ENCODE results near the gene RXFP4.

DNA sequence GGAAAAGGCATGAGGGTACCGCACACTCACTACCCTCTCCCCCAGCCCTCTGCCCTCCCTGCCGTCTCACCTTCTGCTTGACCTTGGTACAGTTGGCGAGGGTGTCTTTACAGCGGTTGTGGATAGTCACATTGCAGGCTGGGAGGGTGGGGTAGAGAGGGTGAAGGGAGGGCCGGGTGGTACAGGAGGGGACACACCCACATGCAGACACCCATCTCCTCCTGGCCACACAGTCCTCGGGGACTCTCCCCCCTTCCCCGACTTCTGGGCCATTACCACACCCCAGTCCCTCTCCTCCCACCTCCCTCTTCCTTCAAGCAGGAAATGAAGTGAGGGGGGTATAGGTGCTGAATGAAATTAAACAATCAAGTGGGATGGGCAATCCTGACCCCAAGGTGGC lies 25.3 kb downstream of the RXFP4 start:
- TF ChIP-seq EZH2 (IDR thresholded peaks at IDR 0.05; ENCODE audit: borderline replicate concordance, insufficient read depth, low read depth, low read length, poor library complexity, severe bottlenecking): no peak
- TF ChIP-seq, protein P1, sequence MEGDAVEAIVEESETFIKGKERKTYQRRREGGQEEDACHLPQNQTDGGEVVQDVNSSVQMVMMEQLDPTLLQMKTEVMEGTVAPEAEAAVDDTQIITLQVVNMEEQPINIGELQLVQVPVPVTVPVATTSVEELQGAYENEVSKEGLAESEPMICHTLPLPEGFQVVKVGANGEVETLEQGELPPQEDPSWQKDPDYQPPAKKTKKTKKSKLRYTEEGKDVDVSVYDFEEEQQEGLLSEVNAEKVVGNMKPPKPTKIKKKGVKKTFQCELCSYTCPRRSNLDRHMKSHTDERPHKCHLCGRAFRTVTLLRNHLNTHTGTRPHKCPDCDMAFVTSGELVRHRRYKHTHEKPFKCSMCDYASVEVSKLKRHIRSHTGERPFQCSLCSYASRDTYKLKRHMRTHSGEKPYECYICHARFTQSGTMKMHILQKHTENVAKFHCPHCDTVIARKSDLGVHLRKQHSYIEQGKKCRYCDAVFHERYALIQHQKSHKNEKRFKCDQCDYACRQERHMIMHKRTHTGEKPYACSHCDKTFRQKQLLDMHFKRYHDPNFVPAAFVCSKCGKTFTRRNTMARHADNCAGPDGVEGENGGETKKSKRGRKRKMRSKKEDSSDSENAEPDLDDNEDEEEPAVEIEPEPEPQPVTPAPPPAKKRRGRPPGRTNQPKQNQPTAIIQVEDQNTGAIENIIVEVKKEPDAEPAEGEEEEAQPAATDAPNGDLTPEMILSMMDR (IDR thresholded peaks at IDR 0.05): no peak

Measured in B cell (primary cell).